Keratinocyte (primary cell): Measurements from ENCODE around the gene BNIP3. TPM values are rescaled to one million over a fixed set of nuclear protein-coding genes. Genes with fewer than 3 reads are reported as not detected.

Experiments used
- DNase-seq: peaks from one replicate; pipeline ENCODE4 v3.0.0-alpha.2; 2011; ENCODE audit warnings: low read depth, missing footprints, low spot score
- FAIRE-seq: peaks from 2 replicates; lab custom pipeline; 2011; peaks lifted over from hg19 to GRCh38; lab: Jason Lieb, UNC
- H2AFZ ChIP-seq: 2 replicates; pipeline ENCODE4 v1.6.0; 2012; ENCODE audit warnings: low read length, control low read depth, inconsistent platforms; ENCODE audit not compliant: control insufficient read depth
- H3K27ac ChIP-seq: 2 replicates; pipeline ENCODE4 v1.5.1; 2011; ENCODE audit warnings: low read length; ENCODE audit not compliant: control insufficient read depth, insufficient read depth
- H3K27me3 ChIP-seq: 3 replicates; pipeline ENCODE4 v1.6.0; 2011; ENCODE audit warnings: low read length; ENCODE audit not compliant: control insufficient read depth, insufficient read depth; ENCODE audit errors: extremely low read depth
- H3K36me3 ChIP-seq, 2 experiments: 2 replicates in 1 of 2; 3 replicates in 1 of 2; pipeline ENCODE4 v1.5.1; 2011; ENCODE audit warnings: low read length in 2 of 2, mild to moderate bottlenecking in 1 of 2; ENCODE audit not compliant: control insufficient read depth in 2 of 2, insufficient read depth in 2 of 2; ENCODE audit errors: extremely low read depth in 1 of 2
- H3K4me1 ChIP-seq: 3 replicates; pipeline ENCODE4 v1.5.1; 2011; ENCODE audit warnings: low read length; ENCODE audit not compliant: control insufficient read depth, insufficient read depth; ENCODE audit errors: extremely low read depth
- H3K4me2 ChIP-seq: 3 replicates; pipeline ENCODE4 v1.6.0; 2011; ENCODE audit warnings: low read depth, low read length; ENCODE audit not compliant: control insufficient read depth, insufficient read depth; ENCODE audit errors: extremely low read depth
- H3K4me3 ChIP-seq, 3 experiments: fragments of 200-600 bp in 1 of 3; sonication (generic) in 1 of 3; 2 replicates in 2 of 3; 3 replicates in 1 of 3; pipeline ENCODE4 v1.5.1; 2011 to 2016; ENCODE audit warnings: low read length in 3 of 3, mild to moderate bottlenecking in 3 of 3, control low read depth in 2 of 3, inconsistent platforms in 1 of 3, low read depth in 1 of 3, mixed read lengths in 1 of 3, mixed run types in 1 of 3, moderate library complexity in 1 of 3; ENCODE audit not compliant: control insufficient read depth in 2 of 3, insufficient read depth in 2 of 3; ENCODE audit errors: extremely low read depth in 1 of 3
- H3K79me2 ChIP-seq: 2 replicates; pipeline ENCODE4 v1.6.0; 2012; ENCODE audit warnings: low read length; ENCODE audit not compliant: control insufficient read depth, insufficient read depth
- H3K9ac ChIP-seq: 3 replicates; pipeline ENCODE4 v1.6.0; 2011; ENCODE audit warnings: low read length; ENCODE audit not compliant: control insufficient read depth, insufficient read depth; ENCODE audit errors: extremely low read depth
- H3K9me1 ChIP-seq: 3 replicates; pipeline ENCODE4 v1.6.0; 2011; ENCODE audit warnings: low read length; ENCODE audit not compliant: control insufficient read depth, insufficient read depth; ENCODE audit errors: extremely low read depth
- H3K9me3 ChIP-seq: 2 replicates; pipeline ENCODE4 v1.5.1; 2012; ENCODE audit warnings: low read depth, low read length; ENCODE audit not compliant: control insufficient read depth
- H4K20me1 ChIP-seq: 3 replicates; pipeline ENCODE4 v1.6.0; 2011; ENCODE audit warnings: low read length; ENCODE audit not compliant: control insufficient read depth, insufficient read depth; ENCODE audit errors: extremely low read depth
- CTCF ChIP-seq, 3 experiments: IDR thresholded peaks in 1 of 3; conservative IDR thresholded peaks in 1 of 3; optimal IDR thresholded peaks in 1 of 3; 2 replicates in 2 of 3; 3 replicates in 1 of 3; pipeline versions ENCODE3 to v1.5.1; 2011; ENCODE audit warnings: low read length in 3 of 3, mild to moderate bottlenecking in 3 of 3, moderate library complexity in 2 of 3, control low read depth in 1 of 3, inconsistent platforms in 1 of 3; ENCODE audit not compliant: insufficient read depth in 2 of 3; ENCODE audit errors: extremely low read depth in 1 of 3
- EZH2 ChIP-seq: IDR thresholded peaks from one replicate; pipeline ENCODE4 v1.6.1; 2012; ENCODE audit warnings: inconsistent platforms, mild to moderate bottlenecking, low read length, moderate library complexity
- dilution Hi-C: fragments of 300-500 bp; cut with MboI; formaldehyde crosslinking; loops from one replicate; pipeline ENCODE4 v1.7.0; 2020; ENCODE audit warnings: low sequenced_read_pairs; ENCODE audit not compliant: extremely low pct_ligation_motif_present
- polyA plus RNA-seq, 5 experiments: library from polyadenylated mRNA; depleted of rRNA in 3 of 5; stranded (reverse) in 3 of 5; stranded (forward) in 1 of 5; unstranded in 1 of 5; fragments of >200 nt; gene quantifications; 1 replicate in 1 of 5; 2 replicates in 3 of 5; 3 replicates in 1 of 5; pipeline versions ENCODE4 v1.2.1 to v1.2.3, GENCODE V29; 2011 to 2012; ENCODE audit warnings: missing spikeins in 2 of 5, low read depth in 1 of 5, low replicate concordance in 1 of 5

The BNIP3 gene
- polyA plus RNA-seq, 1 donor (not counting 4 experiments of a cell fraction or from before 2014, with no cell fraction given) = 77.9 TPM

- H3K9me1 ChIP-seq = peaks cover 7% of the 10 kb centered on the region
- no peak overlapping the region for H3K27ac ChIP-seq
- dilution Hi-C loops = no loop called here
- FAIRE-seq (no peak), DNase-seq (no peak)
- no peak overlapping the region for H2AFZ ChIP-seq
- no peak overlapping the region for H3K9ac ChIP-seq
- H3K79me2 ChIP-seq = peaks cover 52% of the 10 kb centered on the region
- peaks cover 8% of the 10 kb centered on the region for H4K20me1 ChIP-seq
- no peaks in the 10 kb centered on the region for H3K27me3 ChIP-seq
- H3K36me3 ChIP-seq = peaks cover 0 to 6% of the 10 kb centered on the region in 2 experiments
- TF ChIP-seq CTCF (optimal IDR thresholded peaks at IDR 0.05 in 1 of 3, IDR thresholded peaks at IDR 0.05 in 1 of 3, conservative IDR thresholded peaks at IDR 0.05 in 1 of 3; ENCODE audit: extremely low read depth in 1 of 3, insufficient read depth in 2 of 3, low read length in 3 of 3) = no peak
- no peak for TF ChIP-seq EZH2
- H3K9me3 ChIP-seq = no peaks in the 10 kb centered on the region
- H3K4me2 ChIP-seq = peak overlapping the region; percentile 98
- H3K4me3 ChIP-seq = peak overlapping the region in 2 of 3 experiments; percentile 19 to 24
- peaks cover 5% of the 10 kb centered on the region for H3K4me1 ChIP-seq
Observed at GRCh38 chr10:131979336-131979735, 2.4 kb downstream of the BNIP3 start.

GRCh38 chr10:131978851-131979250 is 2.9 kb downstream of the BNIP3 start:
- dilution Hi-C loops = no loop called here
- Histone ChIP-seq H4K20me1 (peaks cover 8% of the 10 kb centered on the region), H3K79me2 (peaks cover 55% of the 10 kb centered on the region)

More at GRCh38 chr10:131978851-131979250, 2.9 kb downstream of the BNIP3 start:
- Histone ChIP-seq H3K9me3 (no peaks in the 10 kb centered on the region), H3K9me1 (peaks cover 7% of the 10 kb centered on the region), H3K27me3 (no peaks in the 10 kb centered on the region), H3K4me2 (no peak overlapping the region), H3K4me1 (peaks cover 5% of the 10 kb centered on the region), H3K36me3 (peaks cover 2 to 7% of the 10 kb centered on the region in 2 experiments), H3K4me3 (no peak overlapping the region), H2AFZ (no peak overlapping the region), H3K9ac (no peak overlapping the region), H3K27ac (no peak overlapping the region)
- FAIRE-seq = no peak
- no peak for DNase-seq
- TF ChIP-seq CTCF (optimal IDR thresholded peaks at IDR 0.05 in 1 of 3, IDR thresholded peaks at IDR 0.05 in 1 of 3, conservative IDR thresholded peaks at IDR 0.05 in 1 of 3; ENCODE audit: extremely low read depth in 1 of 3, insufficient read depth in 2 of 3, low read length in 3 of 3) = no peak
- TF ChIP-seq EZH2 = no peak
